NCI-H2227 (cell line): ENCODE measurements around the gene CFAP157.

Experiments used
- DNase-seq: peaks from one replicate; lab custom pipeline; 2025; ENCODE audit not compliant: unreplicated experiment; lab: John Stamatoyannopoulos, UW

The CFAP157 gene

DNA sequence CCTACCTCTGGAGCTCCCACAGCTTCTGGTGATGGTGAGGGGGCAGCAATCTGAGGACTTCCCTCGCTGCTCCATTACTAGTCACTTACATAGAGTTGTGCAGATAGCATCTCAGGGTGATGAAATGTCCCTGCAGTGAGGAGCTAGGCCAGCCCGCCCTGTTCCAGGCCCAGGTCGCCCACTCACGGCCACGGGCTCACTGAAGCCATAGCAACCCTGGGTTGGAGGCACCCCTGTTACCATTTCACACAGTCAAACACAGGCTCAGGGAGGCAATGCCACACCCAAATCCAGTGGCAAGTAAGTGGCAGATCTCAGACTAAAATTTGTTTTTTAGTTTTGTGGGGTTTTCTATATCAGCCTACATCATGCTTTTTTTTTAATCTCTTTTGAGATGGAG, 52.1 kb downstream of the CFAP157 start:
- DNase-seq: no peak

DNA sequence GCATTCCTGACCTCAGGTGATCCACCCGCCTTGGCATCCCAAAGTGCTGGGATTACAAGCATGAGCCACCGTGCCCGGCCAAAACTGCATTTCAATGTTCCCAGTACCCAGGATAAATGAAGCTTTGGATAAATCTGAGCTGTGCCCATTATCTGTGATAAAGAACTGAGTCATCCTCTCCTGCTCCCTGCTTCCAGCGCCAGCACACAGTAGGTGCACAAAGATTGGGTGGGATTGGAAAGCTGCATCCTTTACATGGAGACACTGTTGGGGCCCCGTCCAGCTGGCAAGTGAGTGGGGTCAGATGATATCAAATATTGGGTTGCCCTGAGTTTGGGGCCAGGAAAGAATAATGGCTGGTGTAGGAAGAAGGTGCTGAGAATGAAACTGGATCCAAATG, 54.3 kb downstream of the CFAP157 start:
- no peak for DNase-seq

GRCh38 chr9:127761491-127761956, 54.7 kb downstream of the CFAP157 start:
- peak; percentile 38 for DNase-seq

DNA sequence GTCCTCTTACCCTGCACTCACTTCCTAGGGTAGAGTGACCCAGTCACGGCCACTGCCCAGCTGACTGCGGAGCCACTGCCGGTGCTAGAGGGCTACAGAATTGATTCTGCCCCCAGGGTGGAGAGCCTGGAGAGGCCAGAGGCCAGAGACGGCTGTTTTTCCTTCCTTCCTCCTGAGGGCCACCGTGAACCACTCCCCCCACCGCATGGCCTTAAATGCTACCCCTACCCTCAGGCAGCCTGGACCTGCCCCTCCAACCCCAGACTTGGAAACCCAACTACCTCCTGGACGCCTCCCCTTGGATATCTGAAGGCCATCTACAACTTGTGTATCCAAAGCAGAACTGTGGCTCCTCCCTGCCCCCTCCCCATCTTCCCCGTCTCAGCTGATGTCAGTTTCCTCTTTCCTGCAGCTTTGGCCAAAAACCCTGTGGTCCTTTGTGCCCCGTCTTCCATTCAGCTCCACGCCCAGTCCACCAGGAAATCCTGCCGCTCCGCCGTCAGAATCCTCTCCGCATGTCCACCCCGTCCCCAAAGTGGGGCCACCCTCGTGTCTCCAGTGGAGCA, 55.4 kb downstream of the CFAP157 start:
- no peak for DNase-seq

- DNase-seq: no peak
Measured at GRCh38 chr9:127763918-127764384, 57.2 kb downstream of the CFAP157 start.

GRCh38 chr9:127765418-127765817, 58.6 kb downstream of the CFAP157 start:
- no peak for DNase-seq
